Measurements from ENCODE around the gene FURIN. TPM values are rescaled to one million over a fixed set of nuclear protein-coding genes. Genes with fewer than 3 reads are reported as not detected.

Gene FURIN
- total and polyA plus RNA-seq, 9 of the 15 experiments (the other 6 are each of a cell fraction or from before 2014, with no cell fraction given) = 0.92 to 99.9 (median 34.8) TPM

DNA sequence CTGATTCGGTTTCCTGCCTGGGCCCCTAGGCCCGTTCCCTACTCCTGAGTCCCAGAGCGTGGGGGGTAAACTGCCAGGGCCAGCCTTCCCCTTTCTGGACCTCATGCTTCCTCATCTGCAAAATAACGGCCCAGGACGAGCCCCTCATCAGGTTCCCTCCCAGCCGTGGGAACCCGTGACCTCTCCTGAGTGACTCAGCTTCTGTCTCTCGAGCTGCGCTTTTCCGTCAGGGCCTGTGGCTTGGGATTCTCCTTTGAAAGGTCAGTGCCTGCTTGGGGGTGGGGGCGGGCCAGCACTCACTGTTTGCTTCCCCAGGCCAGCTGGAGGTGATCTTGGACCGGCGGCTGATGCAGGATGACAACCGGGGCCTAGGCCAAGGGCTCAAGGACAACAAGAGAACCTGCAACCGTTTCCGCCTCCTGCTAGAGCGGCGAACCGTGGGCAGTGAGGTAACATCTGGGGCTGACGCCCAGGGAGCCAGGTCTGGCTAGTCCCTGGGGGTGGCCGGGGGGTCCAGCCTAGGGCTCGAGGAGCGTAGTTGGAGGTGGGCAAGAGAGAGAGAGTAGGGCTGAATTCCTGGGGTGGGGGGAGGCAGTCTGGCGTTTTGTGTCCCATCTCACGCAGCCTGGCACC is 47.5 kb downstream of the FURIN start (continued):
- TF ChIP-seq ILK (tag; IDR thresholded peaks at IDR 0.05; ENCODE audit: borderline replicate concordance, low read depth) = no peak
- no peak for TF ChIP-seq TAF7 (tag; IDR thresholded peaks at IDR 0.05)
- no peak for TF ChIP-seq MEF2D (tag; conservative IDR thresholded peaks at IDR 0.05; ENCODE audit: low read depth)
- no peak for TF ChIP-seq TCF7L2 (IDR thresholded peaks at IDR 0.05; ENCODE audit: low read depth, low read length)
- no peak for TF ChIP-seq THAP7 (CRISPR knock-in tag; IDR thresholded peaks at IDR 0.05)
- TF ChIP-seq MXI1 (IDR thresholded peaks at IDR 0.05; ENCODE audit: low read depth, low read length) = no peak
- peak; percentile 34; the same call in 1 of the 2 replicates for TF ChIP-seq KAT7 (CRISPR knock-in tag; IDR thresholded peaks at IDR 0.05; ENCODE audit: borderline replicate concordance)
- 0 out of 2 replicates have a peak, but pooled peaks have one; percentile 77 for TF ChIP-seq POLR2AphosphoS2 (IDR thresholded peaks at IDR 0.05; ENCODE audit: low read length)
- TF ChIP-seq NR2C1 (IDR thresholded peaks at IDR 0.05) = peak; percentile 77
- TF ChIP-seq NR2C1 (tag; IDR thresholded peaks at IDR 0.05) = peak; percentile 71
- peak; percentile 59 for TF ChIP-seq PKNOX1 (IDR thresholded peaks at IDR 0.05)
- TF ChIP-seq ZSCAN29 (IDR thresholded peaks at IDR 0.05) = no peak
- TF ChIP-seq ZNF592 (IDR thresholded peaks at IDR 0.05) = peak; percentile 93
- TF ChIP-seq MLLT1 (IDR thresholded peaks at IDR 0.05) = no peak
- TF ChIP-seq, protein P1, sequence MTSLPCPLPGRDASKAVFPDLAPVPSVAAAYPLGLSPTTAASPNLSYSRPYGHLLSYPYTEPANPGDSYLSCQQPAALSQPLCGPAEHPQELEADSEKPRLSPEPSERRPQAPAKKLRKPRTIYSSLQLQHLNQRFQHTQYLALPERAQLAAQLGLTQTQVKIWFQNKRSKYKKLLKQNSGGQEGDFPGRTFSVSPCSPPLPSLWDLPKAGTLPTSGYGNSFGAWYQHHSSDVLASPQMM (CRISPR knock-in tag; IDR thresholded peaks at IDR 0.05) = no peak
- TF ChIP-seq, protein P2, sequence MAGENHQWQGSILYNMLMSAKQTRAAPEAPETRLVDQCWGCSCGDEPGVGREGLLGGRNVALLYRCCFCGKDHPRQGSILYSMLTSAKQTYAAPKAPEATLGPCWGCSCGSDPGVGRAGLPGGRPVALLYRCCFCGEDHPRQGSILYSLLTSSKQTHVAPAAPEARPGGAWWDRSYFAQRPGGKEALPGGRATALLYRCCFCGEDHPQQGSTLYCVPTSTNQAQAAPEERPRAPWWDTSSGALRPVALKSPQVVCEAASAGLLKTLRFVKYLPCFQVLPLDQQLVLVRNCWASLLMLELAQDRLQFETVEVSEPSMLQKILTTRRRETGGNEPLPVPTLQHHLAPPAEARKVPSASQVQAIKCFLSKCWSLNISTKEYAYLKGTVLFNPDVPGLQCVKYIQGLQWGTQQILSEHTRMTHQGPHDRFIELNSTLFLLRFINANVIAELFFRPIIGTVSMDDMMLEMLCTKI (IDR thresholded peaks at IDR 0.05; ENCODE audit: partially characterized antibody) = no peak
- TF ChIP-seq ZNF766 (CRISPR knock-in tag; conservative IDR thresholded peaks at IDR 0.05) = peak; percentile 76
- no peak for TF ChIP-seq PHTF2 (CRISPR knock-in tag; IDR thresholded peaks at IDR 0.05)
- peak in 1 of 2 experiments; percentile 90; a peak in 2 of 4 replicates for TF ChIP-seq TEAD1 (CRISPR knock-in tag; IDR thresholded peaks at IDR 0.05)

Data from K562 (cell line).